Ishikawa (cell line): ENCODE results near the gene MFRP.

Source experiments
- CEBPB ChIP-seq: IDR thresholded peaks from 2 replicates; pipeline ENCODE4 v1.6.1; 2012
- CREB1 ChIP-seq: IDR thresholded peaks from 2 replicates; pipeline ENCODE4 v1.6.1; 2012; ENCODE audit warnings: low read depth
- EGR1 ChIP-seq: IDR thresholded peaks from 2 replicates; pipeline ENCODE4 v1.6.1; 2012
- EP300 ChIP-seq: IDR thresholded peaks from 2 replicates; pipeline ENCODE4 v1.6.1; 2012; ENCODE audit warnings: borderline replicate concordance
- FOXM1 ChIP-seq: IDR thresholded peaks from 2 replicates; pipeline ENCODE4 v1.6.1; 2012; ENCODE audit warnings: low read depth, borderline replicate concordance
- NFIC ChIP-seq: IDR thresholded peaks from 2 replicates; pipeline ENCODE4 v1.6.1; 2012
- RAD21 ChIP-seq: IDR thresholded peaks from 2 replicates; pipeline ENCODE4 v1.6.1; 2012; ENCODE audit warnings: low read depth
- TAF1 ChIP-seq: IDR thresholded peaks from 2 replicates; pipeline ENCODE4 v1.6.1; 2012; ENCODE audit warnings: low read depth, mild to moderate bottlenecking
- TCF12 ChIP-seq: IDR thresholded peaks from 2 replicates; pipeline ENCODE4 v1.6.1; 2012; ENCODE audit warnings: low read depth
- TEAD4 ChIP-seq: IDR thresholded peaks from 2 replicates; pipeline ENCODE4 v1.6.1; 2012
- YY1 ChIP-seq: IDR thresholded peaks from 2 replicates; pipeline ENCODE4 v1.6.1; 2012; ENCODE audit warnings: low read depth
- ZBTB7A ChIP-seq: IDR thresholded peaks from 2 replicates; pipeline ENCODE4 v1.6.1; 2012; ENCODE audit warnings: low read depth
- TF ChIP-seq, protein P1 (sequence below): IDR thresholded peaks from 2 replicates; pipeline ENCODE4 v1.6.1; 2012
- TF ChIP-seq, protein P2 (sequence below): IDR thresholded peaks from 2 replicates; pipeline ENCODE4 v1.6.1; 2012
- TF ChIP-seq, protein P3 (sequence below): IDR thresholded peaks from 2 replicates; pipeline ENCODE4 v1.6.1; 2012; ENCODE audit warnings: low read depth, mild to moderate bottlenecking

The MFRP gene

DNA sequence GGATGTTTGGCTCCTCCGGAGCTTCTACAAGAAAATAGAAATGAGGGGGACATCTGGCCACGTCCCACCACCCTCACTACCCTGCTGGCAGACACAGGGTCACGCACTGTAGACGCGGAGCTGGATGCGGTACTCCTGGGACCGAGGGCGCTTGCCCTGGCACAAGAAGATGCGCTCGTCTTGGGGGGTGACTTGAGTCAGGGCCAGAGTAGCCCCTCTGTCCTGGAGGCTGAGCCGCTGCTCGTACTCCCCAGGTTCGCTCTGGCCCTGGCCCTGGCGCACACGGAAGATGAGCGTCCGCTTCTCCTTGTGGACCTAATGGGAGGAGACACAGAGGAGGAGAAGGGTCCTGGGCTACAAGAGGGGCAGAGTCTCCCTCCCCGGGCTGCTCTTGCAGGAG lies 31.8 kb downstream of the MFRP start:
- TF ChIP-seq, protein P1, sequence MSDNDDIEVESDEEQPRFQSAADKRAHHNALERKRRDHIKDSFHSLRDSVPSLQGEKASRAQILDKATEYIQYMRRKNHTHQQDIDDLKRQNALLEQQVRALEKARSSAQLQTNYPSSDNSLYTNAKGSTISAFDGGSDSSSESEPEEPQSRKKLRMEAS: no peak
- TF ChIP-seq TCF12 (no peak), ZBTB7A (peak; percentile 10; the same call in 1 of the 2 replicates), EGR1 (no peak)

DNA sequence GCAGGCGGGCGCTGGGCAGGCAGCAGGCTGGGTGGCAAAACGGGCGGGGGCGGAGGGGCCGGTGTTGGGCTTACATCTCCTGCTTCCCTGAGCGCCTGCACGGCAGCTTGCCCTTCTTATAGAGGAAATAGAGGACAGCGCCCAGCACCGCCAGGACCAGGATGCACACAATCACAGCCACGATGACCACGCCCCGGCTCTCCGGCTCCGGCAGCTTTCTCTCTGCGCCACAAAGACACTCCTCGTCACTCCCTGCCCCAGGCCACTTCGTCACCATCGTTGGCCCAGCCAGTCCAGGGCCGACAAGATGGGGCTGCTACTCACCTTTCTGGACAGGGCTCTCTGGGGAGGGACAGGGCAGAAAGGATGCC lies 35.8 kb downstream of the MFRP start:
- no peak for TF ChIP-seq EP300
- TF ChIP-seq EGR1: no peak
- no peak for TF ChIP-seq YY1
- TF ChIP-seq FOXM1: no peak
- TF ChIP-seq TCF12: no peak
- no peak for TF ChIP-seq CREB1
- TF ChIP-seq RAD21: no peak
- TF ChIP-seq TAF1: no peak
- TF ChIP-seq NFIC: no peak
- TF ChIP-seq, protein P2, sequence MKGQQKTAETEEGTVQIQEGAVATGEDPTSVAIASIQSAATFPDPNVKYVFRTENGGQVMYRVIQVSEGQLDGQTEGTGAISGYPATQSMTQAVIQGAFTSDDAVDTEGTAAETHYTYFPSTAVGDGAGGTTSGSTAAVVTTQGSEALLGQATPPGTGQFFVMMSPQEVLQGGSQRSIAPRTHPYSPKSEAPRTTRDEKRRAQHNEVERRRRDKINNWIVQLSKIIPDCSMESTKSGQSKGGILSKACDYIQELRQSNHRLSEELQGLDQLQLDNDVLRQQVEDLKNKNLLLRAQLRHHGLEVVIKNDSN: no peak
- TF ChIP-seq, protein P3, sequence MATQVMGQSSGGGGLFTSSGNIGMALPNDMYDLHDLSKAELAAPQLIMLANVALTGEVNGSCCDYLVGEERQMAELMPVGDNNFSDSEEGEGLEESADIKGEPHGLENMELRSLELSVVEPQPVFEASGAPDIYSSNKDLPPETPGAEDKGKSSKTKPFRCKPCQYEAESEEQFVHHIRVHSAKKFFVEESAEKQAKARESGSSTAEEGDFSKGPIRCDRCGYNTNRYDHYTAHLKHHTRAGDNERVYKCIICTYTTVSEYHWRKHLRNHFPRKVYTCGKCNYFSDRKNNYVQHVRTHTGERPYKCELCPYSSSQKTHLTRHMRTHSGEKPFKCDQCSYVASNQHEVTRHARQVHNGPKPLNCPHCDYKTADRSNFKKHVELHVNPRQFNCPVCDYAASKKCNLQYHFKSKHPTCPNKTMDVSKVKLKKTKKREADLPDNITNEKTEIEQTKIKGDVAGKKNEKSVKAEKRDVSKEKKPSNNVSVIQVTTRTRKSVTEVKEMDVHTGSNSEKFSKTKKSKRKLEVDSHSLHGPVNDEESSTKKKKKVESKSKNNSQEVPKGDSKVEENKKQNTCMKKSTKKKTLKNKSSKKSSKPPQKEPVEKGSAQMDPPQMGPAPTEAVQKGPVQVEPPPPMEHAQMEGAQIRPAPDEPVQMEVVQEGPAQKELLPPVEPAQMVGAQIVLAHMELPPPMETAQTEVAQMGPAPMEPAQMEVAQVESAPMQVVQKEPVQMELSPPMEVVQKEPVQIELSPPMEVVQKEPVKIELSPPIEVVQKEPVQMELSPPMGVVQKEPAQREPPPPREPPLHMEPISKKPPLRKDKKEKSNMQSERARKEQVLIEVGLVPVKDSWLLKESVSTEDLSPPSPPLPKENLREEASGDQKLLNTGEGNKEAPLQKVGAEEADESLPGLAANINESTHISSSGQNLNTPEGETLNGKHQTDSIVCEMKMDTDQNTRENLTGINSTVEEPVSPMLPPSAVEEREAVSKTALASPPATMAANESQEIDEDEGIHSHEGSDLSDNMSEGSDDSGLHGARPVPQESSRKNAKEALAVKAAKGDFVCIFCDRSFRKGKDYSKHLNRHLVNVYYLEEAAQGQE: no peak

DNA sequence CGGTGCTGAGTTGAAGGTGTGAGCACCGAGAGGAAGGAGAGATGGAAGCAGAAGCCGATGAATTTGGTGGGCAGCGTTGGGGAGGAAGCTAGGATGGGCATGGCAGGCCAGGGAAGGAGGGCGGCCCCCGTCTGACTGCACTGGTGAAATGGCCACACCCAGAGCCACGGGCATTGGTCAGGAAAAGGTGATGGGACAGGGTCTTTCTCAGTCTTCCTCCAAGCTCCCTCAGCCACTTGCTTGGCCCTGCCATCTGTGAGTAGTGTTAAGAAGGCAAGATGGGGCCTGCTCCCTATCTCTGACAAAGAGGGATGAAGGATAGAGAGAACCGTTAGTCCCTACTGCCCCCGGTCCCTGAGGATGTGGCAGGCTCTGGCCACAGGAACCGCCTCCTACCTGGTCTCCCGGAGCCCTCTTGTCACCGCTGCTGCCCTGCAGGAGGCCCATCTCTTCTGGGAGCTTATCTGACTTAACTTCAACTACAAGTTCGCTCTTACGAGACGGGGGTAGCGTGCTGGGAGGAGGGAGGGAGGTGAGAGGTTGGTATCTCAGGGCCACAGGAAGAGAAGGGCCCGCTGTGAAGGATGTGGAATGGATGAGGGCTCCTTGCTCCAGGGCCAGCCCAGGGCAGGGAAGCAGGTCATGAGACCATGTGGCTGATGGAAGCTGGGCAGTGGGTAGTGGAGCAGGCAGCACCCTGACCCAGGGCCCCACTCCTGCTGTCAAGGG lies 36.4 kb downstream of the MFRP start:
- no peak for TF ChIP-seq ZBTB7A
- no peak for TF ChIP-seq YY1
- TF ChIP-seq, protein P1: no peak
- TF ChIP-seq RAD21: no peak

DNA sequence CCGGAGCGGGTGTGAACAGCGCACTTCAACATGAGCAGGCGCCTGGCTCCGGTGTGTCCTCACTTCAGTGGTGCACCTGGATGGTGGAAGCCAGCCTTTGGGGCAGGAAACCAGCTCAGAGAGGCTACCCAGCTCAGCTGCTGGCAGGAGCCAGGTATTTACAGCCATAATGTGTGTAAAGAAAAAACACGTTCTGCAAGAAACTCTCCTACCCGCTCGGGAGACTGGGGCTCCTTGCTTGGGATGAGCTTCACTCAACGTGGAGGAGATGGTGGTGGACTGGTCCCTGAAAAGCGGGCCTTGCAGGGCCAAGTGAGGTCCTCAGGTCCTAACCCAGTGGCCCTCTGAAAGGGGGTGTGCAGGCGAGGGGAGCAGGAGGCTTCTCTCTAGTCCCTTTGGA lies 37.1 kb downstream of the MFRP start:
- TF ChIP-seq FOXM1: no peak
- TF ChIP-seq ZBTB7A: no peak
- TF ChIP-seq TCF12: no peak
- TF ChIP-seq CEBPB: no peak
- no peak for TF ChIP-seq YY1
- TF ChIP-seq NFIC: no peak
- TF ChIP-seq CREB1: no peak
- no peak for TF ChIP-seq EGR1
- no peak for TF ChIP-seq EP300
- TF ChIP-seq, protein P3: no peak
- TF ChIP-seq, protein P2: no peak
- TF ChIP-seq TAF1: no peak
- TF ChIP-seq, protein P1: no peak
- no peak for TF ChIP-seq TEAD4
- no peak for TF ChIP-seq RAD21

DNA sequence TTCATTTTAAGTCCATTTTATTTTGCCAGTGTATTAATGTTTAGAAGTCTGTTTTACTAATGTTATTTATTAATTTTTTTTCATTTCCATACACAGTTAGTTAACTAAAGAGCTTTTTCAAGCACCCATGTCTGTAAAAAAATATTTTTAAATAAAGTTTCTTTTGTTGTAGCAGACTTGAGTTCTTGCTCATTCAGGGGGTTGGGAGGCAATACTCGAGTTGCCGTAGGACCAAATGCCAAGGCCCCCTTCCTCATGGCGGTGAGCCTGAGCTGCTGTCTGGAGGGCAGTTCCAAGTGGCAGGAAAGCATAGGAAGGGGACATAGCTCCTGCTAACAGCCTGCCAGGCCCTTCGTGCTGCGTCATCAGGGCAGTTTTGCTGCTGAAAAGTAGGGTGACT lies 38.5 kb downstream of the MFRP start:
- no peak for TF ChIP-seq YY1

DNA sequence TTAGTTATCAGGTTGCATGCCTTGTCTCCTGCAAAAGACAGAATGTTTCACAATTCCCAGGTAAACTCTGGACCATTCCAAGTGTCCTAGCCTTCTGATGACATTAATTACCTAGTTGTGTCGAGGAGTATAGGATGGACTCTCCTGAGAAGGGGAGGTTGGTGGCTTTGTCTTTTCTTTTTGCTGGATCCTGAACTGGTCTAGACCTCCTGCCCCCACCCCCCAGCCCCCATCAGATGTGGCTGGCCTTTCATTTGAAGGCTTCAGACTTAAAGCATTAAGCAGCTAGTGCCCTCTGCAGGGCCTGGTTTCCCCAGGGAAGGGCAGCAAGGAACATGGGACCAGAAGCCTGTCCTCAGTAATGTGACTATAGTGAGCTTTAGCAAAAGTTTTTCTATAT lies 39.3 kb downstream of the MFRP start:
- peak; percentile 35; the same call in 1 of the 2 replicates for TF ChIP-seq RAD21
- no peak for TF ChIP-seq TCF12
